HepG2 (cell line): ENCODE data around the gene KCNK6. TPM values are rescaled to one million over a fixed set of nuclear protein-coding genes. Genes with fewer than 3 reads are reported as not detected.

Source experiments
- ARID2 ChIP-seq: sonication (generic); formaldehyde crosslinking; IDR thresholded peaks from 2 replicates; pipeline ENCODE4 v1.8.1; 2022; ENCODE audit warnings: mild to moderate bottlenecking, missing genetic modification reagents, borderline replicate concordance
- ATRX ChIP-seq: sonication (generic); formaldehyde crosslinking; IDR thresholded peaks from 2 replicates; pipeline ENCODE4 v1.4.0; 2020; ENCODE audit warnings: missing genetic modification reagents, borderline replicate concordance
- HOXA3 ChIP-seq: sonication (generic); formaldehyde crosslinking; IDR thresholded peaks from 2 replicates; pipeline ENCODE4 v1.5.0; 2020; ENCODE audit warnings: missing genetic modification reagents
- HOXD1 ChIP-seq: sonication (generic); formaldehyde crosslinking; IDR thresholded peaks from 2 replicates; pipeline ENCODE4 v1.5.0; 2020; ENCODE audit warnings: missing genetic modification reagents
- MED13 ChIP-seq: sonication (generic); formaldehyde crosslinking; IDR thresholded peaks from 2 replicates; pipeline ENCODE4 v1.5.0; 2020; ENCODE audit warnings: missing genetic modification reagents
- NONO ChIP-seq, 2 experiments: fragments of 450-650 bp in 1 of 2; sonication (generic) in 1 of 2; formaldehyde crosslinking in 1 of 2; IDR thresholded peaks in 1 of 2; conservative IDR thresholded peaks in 1 of 2; 2 replicates each; pipeline versions ENCODE4 v1.6.1 to v1.8.0; 2017 to 2022; ENCODE audit warnings: mild to moderate bottlenecking in 1 of 2, missing genetic modification reagents in 1 of 2, moderate library complexity in 1 of 2
- SMARCE1 ChIP-seq: fragments of 450-650 bp; IDR thresholded peaks from 2 replicates; pipeline ENCODE4 v1.6.1; 2017; ENCODE audit warnings: borderline replicate concordance
- TSC22D2 ChIP-seq: sonication (generic); formaldehyde crosslinking; IDR thresholded peaks from 2 replicates; pipeline ENCODE4 v1.5.1; 2020; ENCODE audit warnings: missing genetic modification reagents, mild to moderate bottlenecking, borderline replicate concordance
- YY1 ChIP-seq: IDR thresholded peaks from 2 replicates; pipeline ENCODE4 v1.6.1; 2011; ENCODE audit warnings: low read length, low read depth, moderate library complexity, mild to moderate bottlenecking; ENCODE audit not compliant: insufficient read depth, insufficient replicate concordance
- ZNF383 ChIP-seq: sonication (generic); formaldehyde crosslinking; IDR thresholded peaks from 2 replicates; pipeline ENCODE4 v1.4.0; 2020; ENCODE audit warnings: missing genetic modification reagents, mild to moderate bottlenecking, borderline replicate concordance
- ZNF558 ChIP-seq: sonication (generic); formaldehyde crosslinking; IDR thresholded peaks from 2 replicates; pipeline ENCODE4 v1.9.0; 2022; ENCODE audit warnings: mild to moderate bottlenecking, missing genetic modification reagents, borderline replicate concordance
- ZNF790 ChIP-seq: sonication (generic); formaldehyde crosslinking; IDR thresholded peaks from 2 replicates; pipeline ENCODE4 v1.8.0; 2022; ENCODE audit warnings: missing genetic modification reagents, mild to moderate bottlenecking, borderline replicate concordance
- polyA plus RNA-seq, 8 experiments: library from polyadenylated mRNA; depleted of rRNA in 3 of 8; stranded (reverse) in 7 of 8; unstranded in 1 of 8; fragments of >200 nt; fragmentation: Illumina TruSeq in 4 of 8; extraction: Trizol in 4 of 8; gene quantifications; 2 replicates each; pipeline versions ENCODE4 v1.2.1 to v1.2.3, GENCODE V29; 2011 to 2016; ENCODE audit warnings: low read depth in 4 of 8, missing spikeins in 1 of 8, mixed read lengths in 1 of 8; ENCODE audit not compliant: insufficient read depth in 1 of 8
- total RNA-seq, 5 experiments: library from RNA; depleted of rRNA; stranded (reverse); fragments of >200 nt; fragmentation: Illumina TruSeq; extraction: Trizol; gene quantifications; 2 replicates each; pipeline ENCODE4 v1.2.3, GENCODE V29; 2016; ENCODE audit warnings: low read depth in 1 of 5
- TF ChIP-seq, protein P1 (sequence below), 2 experiments: sonication (generic) in 1 of 2; formaldehyde crosslinking in 1 of 2; IDR thresholded peaks; 2 replicates each; pipeline versions ENCODE4 v1.6.1 to v1.9.0; 2014 to 2022; ENCODE audit warnings: antibody characterized with exemption in 1 of 2, borderline replicate concordance in 1 of 2, inconsistent platforms in 1 of 2, low read depth in 1 of 2, missing genetic modification reagents in 1 of 2
- TF ChIP-seq, protein P2 (sequence below): sonication (generic); formaldehyde crosslinking; IDR thresholded peaks from 2 replicates; pipeline ENCODE4 v1.4.0; 2020; ENCODE audit warnings: mild to moderate bottlenecking, missing genetic modification reagents
- TF ChIP-seq, protein P3 (sequence below): IDR thresholded peaks from 2 replicates; pipeline ENCODE4 v1.6.1; 2016; ENCODE audit warnings: low read depth, missing genetic modification reagents, missing compliant biosample characterization

Gene KCNK6
- total and polyA plus RNA-seq, 2 of the 13 experiments (the other 11 are each of a cell fraction or from before 2014, with no cell fraction given) = 0.03 TPM; not detected in 1

DNA sequence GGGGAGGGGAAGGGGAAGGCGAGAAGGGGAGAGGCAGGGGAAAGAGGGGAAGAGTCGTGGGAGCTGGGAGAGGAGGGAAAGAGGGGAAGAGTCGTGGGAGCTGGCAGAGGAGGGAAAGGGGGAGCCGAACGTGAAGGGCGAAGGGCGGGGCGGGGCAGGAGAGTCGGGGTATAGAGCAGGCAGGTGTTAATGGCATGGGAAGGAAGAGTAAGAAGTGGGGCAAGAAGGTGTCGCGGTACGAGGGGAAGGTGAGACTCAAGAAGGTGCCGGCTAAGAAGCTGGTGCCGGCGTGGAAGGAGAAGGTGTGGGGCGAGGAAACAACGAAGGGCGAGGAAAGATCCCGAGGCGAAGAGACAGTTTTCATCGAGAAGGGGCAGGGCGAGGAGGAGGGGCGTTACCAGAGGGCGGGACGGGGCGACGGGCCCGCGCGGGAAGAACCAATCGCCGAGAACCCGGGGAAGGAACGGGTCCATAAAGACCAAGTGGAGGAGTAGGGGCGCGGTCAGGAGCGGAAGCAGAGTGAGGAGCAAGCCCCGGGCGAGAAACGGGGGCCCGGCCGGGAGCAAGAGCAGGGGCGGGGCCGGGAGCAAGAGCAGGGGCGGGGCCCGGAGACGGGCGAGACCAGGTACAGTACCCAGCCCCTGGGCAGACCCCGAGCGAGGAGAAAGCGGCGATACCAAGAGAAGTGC is 16.4 kb downstream of the KCNK6 start (continued):
- TF ChIP-seq, protein P1, sequence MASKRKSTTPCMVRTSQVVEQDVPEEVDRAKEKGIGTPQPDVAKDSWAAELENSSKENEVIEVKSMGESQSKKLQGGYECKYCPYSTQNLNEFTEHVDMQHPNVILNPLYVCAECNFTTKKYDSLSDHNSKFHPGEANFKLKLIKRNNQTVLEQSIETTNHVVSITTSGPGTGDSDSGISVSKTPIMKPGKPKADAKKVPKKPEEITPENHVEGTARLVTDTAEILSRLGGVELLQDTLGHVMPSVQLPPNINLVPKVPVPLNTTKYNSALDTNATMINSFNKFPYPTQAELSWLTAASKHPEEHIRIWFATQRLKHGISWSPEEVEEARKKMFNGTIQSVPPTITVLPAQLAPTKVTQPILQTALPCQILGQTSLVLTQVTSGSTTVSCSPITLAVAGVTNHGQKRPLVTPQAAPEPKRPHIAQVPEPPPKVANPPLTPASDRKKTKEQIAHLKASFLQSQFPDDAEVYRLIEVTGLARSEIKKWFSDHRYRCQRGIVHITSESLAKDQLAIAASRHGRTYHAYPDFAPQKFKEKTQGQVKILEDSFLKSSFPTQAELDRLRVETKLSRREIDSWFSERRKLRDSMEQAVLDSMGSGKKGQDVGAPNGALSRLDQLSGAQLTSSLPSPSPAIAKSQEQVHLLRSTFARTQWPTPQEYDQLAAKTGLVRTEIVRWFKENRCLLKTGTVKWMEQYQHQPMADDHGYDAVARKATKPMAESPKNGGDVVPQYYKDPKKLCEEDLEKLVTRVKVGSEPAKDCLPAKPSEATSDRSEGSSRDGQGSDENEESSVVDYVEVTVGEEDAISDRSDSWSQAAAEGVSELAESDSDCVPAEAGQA (IDR thresholded peaks at IDR 0.05; ENCODE audit: low read depth) = no peak
- TF ChIP-seq, protein P1 (CRISPR knock-in tag; IDR thresholded peaks at IDR 0.05; ENCODE audit: borderline replicate concordance) = no peak
- TF ChIP-seq HOXD1 = no peak
- TF ChIP-seq ATRX = no peak
- TF ChIP-seq SMARCE1 = no peak
- TF ChIP-seq, protein P2, sequence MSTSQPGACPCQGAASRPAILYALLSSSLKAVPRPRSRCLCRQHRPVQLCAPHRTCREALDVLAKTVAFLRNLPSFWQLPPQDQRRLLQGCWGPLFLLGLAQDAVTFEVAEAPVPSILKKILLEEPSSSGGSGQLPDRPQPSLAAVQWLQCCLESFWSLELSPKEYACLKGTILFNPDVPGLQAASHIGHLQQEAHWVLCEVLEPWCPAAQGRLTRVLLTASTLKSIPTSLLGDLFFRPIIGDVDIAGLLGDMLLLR (CRISPR knock-in tag) = 0 out of 2 replicates have a peak, but pooled peaks have one; percentile 8
- TF ChIP-seq TSC22D2 = no peak
- TF ChIP-seq ZNF558 (CRISPR knock-in tag) = no peak
- TF ChIP-seq ZNF383 (CRISPR knock-in tag) = no peak
- peak; percentile 60 for TF ChIP-seq YY1
- TF ChIP-seq ZNF790 (CRISPR knock-in tag) = 0 out of 2 replicates have a peak, but pooled peaks have one; percentile 61
- no peak for TF ChIP-seq ARID2
- peak; percentile 49; the same call in 1 of the 2 replicates for TF ChIP-seq HOXA3
- TF ChIP-seq MED13 (CRISPR knock-in tag) = no peak
- TF ChIP-seq NONO (IDR thresholded peaks at IDR 0.05) = no peak
- TF ChIP-seq NONO (CRISPR knock-in tag; conservative IDR thresholded peaks at IDR 0.05) = peak; percentile 13; the same call in 1 of the 2 replicates
- TF ChIP-seq, protein P3, sequence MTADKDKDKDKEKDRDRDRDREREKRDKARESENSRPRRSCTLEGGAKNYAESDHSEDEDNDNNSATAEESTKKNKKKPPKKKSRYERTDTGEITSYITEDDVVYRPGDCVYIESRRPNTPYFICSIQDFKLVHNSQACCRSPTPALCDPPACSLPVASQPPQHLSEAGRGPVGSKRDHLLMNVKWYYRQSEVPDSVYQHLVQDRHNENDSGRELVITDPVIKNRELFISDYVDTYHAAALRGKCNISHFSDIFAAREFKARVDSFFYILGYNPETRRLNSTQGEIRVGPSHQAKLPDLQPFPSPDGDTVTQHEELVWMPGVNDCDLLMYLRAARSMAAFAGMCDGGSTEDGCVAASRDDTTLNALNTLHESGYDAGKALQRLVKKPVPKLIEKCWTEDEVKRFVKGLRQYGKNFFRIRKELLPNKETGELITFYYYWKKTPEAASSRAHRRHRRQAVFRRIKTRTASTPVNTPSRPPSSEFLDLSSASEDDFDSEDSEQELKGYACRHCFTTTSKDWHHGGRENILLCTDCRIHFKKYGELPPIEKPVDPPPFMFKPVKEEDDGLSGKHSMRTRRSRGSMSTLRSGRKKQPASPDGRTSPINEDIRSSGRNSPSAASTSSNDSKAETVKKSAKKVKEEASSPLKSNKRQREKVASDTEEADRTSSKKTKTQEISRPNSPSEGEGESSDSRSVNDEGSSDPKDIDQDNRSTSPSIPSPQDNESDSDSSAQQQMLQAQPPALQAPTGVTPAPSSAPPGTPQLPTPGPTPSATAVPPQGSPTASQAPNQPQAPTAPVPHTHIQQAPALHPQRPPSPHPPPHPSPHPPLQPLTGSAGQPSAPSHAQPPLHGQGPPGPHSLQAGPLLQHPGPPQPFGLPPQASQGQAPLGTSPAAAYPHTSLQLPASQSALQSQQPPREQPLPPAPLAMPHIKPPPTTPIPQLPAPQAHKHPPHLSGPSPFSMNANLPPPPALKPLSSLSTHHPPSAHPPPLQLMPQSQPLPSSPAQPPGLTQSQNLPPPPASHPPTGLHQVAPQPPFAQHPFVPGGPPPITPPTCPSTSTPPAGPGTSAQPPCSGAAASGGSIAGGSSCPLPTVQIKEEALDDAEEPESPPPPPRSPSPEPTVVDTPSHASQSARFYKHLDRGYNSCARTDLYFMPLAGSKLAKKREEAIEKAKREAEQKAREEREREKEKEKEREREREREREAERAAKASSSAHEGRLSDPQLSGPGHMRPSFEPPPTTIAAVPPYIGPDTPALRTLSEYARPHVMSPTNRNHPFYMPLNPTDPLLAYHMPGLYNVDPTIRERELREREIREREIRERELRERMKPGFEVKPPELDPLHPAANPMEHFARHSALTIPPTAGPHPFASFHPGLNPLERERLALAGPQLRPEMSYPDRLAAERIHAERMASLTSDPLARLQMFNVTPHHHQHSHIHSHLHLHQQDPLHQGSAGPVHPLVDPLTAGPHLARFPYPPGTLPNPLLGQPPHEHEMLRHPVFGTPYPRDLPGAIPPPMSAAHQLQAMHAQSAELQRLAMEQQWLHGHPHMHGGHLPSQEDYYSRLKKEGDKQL (CRISPR knock-in tag) = no peak
